Measurements from ENCODE around the gene SIGLECL1. TPM values are rescaled to one million over a fixed set of nuclear protein-coding genes. Genes with fewer than 3 reads are reported as not detected.

Gene SIGLECL1
- total RNA-seq, 1 donor from 2014 or later: not detected

DNA sequence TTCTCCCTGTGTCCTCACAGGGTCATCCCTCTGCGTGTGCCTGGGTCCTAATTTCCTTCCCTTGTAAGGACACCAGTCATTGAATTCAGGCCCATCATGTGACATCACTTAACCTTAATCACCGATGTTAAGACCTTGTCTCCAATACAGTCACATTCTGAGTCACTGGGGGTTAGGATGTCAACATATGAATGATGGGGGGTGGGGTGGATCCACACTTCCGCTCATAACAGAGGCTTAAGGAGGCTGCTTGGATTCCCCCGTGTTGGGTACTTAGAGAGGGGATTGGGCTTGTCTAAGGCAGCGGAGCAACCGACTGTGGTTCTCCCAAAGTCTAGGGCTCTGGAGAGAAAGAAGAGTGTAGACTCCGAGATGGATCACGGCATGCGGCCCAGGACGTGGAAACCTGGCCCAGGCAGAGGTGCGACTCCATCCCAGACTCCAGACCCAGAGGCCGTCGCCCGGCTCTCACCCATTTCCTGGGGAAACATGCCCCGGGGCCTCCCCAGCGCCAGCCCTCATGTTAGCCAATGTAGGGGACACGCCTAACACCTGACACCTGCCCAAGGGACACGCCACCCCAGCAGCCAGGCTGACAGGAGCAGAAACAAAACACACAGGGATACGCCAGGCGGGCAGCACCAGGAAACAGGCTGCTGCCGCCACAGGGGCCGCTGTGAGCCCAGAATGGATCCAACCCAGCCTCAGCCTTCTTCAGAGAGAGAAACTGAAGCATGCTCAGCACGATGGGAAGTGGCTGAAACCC is 43.5 kb downstream of the SIGLECL1 start:
- Histone ChIP-seq H3K9me3 (no peaks in the 10 kb centered on the region), H3K36me3 (no peaks in the 10 kb centered on the region), H3K27me3 (ENCODE audit: low read depth) (peaks cover 27% of the 10 kb centered on the region), H3K4me3 (no peak overlapping the region), H3K27ac (no peak overlapping the region), H3K4me1 (no peaks in the 10 kb centered on the region)
- ATAC-seq (no peak), DNase-seq (no peak)
- TF ChIP-seq, protein P1, sequence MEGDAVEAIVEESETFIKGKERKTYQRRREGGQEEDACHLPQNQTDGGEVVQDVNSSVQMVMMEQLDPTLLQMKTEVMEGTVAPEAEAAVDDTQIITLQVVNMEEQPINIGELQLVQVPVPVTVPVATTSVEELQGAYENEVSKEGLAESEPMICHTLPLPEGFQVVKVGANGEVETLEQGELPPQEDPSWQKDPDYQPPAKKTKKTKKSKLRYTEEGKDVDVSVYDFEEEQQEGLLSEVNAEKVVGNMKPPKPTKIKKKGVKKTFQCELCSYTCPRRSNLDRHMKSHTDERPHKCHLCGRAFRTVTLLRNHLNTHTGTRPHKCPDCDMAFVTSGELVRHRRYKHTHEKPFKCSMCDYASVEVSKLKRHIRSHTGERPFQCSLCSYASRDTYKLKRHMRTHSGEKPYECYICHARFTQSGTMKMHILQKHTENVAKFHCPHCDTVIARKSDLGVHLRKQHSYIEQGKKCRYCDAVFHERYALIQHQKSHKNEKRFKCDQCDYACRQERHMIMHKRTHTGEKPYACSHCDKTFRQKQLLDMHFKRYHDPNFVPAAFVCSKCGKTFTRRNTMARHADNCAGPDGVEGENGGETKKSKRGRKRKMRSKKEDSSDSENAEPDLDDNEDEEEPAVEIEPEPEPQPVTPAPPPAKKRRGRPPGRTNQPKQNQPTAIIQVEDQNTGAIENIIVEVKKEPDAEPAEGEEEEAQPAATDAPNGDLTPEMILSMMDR (IDR thresholded peaks at IDR 0.05): no peak
- intact Hi-C loops (cut with DNase I): no loop called here

DNA sequence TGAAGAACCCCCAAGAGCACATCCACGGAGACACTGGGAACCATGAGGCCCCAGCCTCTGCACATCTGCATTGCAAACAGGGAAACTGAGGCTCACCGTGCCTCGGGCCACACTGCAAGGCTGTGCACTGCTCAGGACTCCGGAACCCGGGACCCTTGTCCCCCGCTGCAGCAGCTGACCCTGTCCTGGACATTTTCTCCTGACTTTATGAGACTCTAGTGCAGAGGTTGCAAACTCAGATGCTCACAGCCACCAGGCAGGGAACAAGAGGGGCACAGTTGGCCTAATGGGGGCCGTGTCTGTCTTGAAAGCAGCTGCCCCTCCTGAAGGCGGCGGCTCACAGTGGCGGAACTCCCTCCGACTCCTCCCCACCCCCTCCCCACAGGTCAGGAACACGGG is 44.1 kb downstream of the SIGLECL1 start:
- ATAC-seq (no peak), DNase-seq (no peak)
- H3K4me1 ChIP-seq: no peaks in the 10 kb centered on the region
- no peak overlapping the region for H3K4me3 ChIP-seq
- no peaks in the 10 kb centered on the region for H3K9me3 ChIP-seq
- intact Hi-C loops (cut with DNase I): no loop called here
- no peaks in the 10 kb centered on the region for H3K36me3 ChIP-seq
- no peak overlapping the region for H3K27ac ChIP-seq
- TF ChIP-seq, protein P1 (IDR thresholded peaks at IDR 0.05): no peak
- H3K27me3 ChIP-seq (ENCODE audit: low read depth): peaks cover 27% of the 10 kb centered on the region

DNA sequence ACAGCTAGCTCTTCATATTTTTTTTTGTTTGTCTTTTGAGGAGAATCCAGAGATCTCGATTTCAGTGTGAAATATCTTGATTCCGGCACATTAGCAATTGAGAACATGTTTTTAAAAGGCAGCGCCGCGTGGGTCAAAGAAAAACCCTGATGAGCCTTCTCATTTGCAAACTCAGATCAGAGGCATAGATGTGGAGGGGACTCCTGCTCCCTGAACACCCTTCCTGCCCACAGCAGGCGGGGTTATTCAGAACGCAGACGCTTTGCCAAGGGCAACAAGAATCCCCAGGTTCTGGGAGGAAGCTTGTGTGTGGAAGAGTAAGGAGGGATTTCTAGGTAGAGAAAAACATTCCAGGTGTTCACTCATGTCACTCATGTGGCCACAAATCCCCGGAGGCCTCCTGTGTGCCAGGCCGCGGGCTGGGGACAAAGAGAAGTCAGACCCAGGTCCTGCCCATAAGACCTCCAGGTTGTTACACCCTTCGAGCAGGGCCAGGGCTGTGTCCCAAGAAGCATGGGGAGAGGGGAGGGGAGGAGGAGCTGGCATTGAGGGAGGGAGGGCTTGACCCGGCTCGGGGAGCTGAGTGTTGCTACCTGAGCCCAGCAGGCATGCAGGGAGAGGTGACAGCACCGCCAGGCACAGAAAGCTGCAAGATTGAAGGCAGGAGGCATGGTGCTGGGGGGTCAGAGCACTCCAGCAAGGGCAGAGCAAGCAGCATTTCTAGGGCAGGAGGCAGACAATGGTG is 44.7 kb downstream of the SIGLECL1 start:
- H3K9me3 ChIP-seq: no peaks in the 10 kb centered on the region
- DNase-seq (no peak), ATAC-seq (no peak)
- H3K36me3 ChIP-seq: no peaks in the 10 kb centered on the region
- TF ChIP-seq, protein P1 (IDR thresholded peaks at IDR 0.05): no peak
- H3K4me1 ChIP-seq: no peaks in the 10 kb centered on the region
- no peak overlapping the region for H3K27ac ChIP-seq
- intact Hi-C loops (cut with DNase I): no loop called here
- no peak overlapping the region for H3K4me3 ChIP-seq
- H3K27me3 ChIP-seq (ENCODE audit: low read depth): peaks cover 30% of the 10 kb centered on the region

DNA sequence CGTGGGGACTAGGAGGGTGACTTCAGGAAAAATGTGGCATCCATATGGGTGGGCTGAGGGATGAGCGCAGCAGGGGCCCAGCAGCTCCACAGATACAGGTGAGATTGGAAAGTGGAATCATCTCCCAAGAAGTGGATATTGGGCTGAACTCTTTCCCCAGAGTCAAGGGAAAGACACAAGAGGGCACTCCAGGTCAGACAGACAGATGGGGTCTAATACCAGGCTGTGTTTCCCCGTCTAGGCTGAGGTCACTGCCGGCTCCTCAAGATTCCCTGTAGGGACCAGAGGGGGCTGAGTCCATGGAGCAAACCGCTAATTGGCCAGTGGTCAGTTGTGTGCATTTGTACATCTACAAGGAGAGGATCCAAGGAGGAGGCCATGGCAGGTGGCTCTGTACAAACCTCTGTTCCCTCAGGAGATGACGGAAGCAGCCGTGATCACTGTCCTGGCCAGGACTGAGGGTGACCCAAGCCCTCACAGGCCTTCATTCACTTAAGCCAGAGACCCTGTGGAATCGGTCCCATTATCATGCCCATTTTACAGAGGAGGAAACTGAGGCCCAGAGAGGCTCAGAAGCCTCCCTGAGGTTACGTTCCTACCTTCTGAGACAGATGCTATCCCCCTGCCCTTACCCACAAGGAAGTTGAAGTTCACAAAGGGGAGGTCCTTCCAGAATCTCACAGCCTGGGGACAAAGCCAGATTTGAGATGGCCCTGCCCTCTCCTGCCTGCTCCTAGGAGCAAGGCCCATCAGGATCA is 45.6 kb downstream of the SIGLECL1 start:
- TF ChIP-seq, protein P1 (IDR thresholded peaks at IDR 0.05): no peak
- Histone ChIP-seq H3K4me1 (no peaks in the 10 kb centered on the region), H3K27me3 (ENCODE audit: low read depth) (peaks cover 33% of the 10 kb centered on the region), H3K9me3 (no peaks in the 10 kb centered on the region), H3K27ac (no peak overlapping the region), H3K36me3 (no peaks in the 10 kb centered on the region), H3K4me3 (no peak overlapping the region)
- intact Hi-C loops (cut with DNase I): no loop called here
- ATAC-seq: no peak
- DNase-seq: no peak

DNA sequence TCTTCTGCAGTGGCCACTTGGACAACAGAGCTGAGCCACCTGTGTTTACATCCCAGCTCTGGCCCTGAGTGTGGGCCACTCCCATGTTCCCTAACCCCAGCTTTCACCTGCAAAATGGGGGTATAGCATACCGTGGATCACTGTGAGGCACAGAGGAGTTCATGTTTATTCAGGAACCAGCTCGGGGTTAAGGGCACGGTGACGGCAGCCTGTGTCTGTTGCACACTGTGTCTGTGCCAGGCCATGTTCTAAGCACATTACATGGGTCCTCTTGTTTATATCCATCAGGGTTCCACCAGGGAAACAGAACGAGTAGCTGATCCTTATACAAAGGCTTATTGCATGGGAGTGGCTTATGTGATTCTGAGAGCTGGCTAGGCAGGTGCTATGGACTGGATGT is 46.5 kb downstream of the SIGLECL1 start:
- ATAC-seq: no peak
- H3K4me3 ChIP-seq: no peak overlapping the region
- no peak overlapping the region for H3K27ac ChIP-seq
- peaks cover 33% of the 10 kb centered on the region for H3K27me3 ChIP-seq (ENCODE audit: low read depth)
- no peaks in the 10 kb centered on the region for H3K36me3 ChIP-seq
- TF ChIP-seq, protein P1 (IDR thresholded peaks at IDR 0.05): no peak
- DNase-seq: no peak
- no peaks in the 10 kb centered on the region for H3K4me1 ChIP-seq
- intact Hi-C loops (cut with DNase I): no loop called here
- H3K9me3 ChIP-seq: no peaks in the 10 kb centered on the region

Data from lower lobe of right lung (tissue), 2 donors.